H1 (cell line): Measurements from ENCODE around the gene IDI1. TPM values are rescaled to one million over a fixed set of nuclear protein-coding genes. Genes with fewer than 3 reads are reported as not detected.

ENCODE experiments used
- ASH2L ChIP-seq: fragments of 200-600, 300-600 bp; sonication (generic); IDR thresholded peaks from one replicate; pipeline ENCODE4 v1.7.1; 2017; ENCODE audit warnings: low read length
- ATF3 ChIP-seq: IDR thresholded peaks from 2 replicates; pipeline ENCODE4 v1.6.1; 2011; ENCODE audit warnings: low read depth, mild to moderate bottlenecking, low read length; ENCODE audit not compliant: insufficient read depth
- CBX5 ChIP-seq: fragments of 300-800, 300-1000 bp; sonication (generic); IDR thresholded peaks from 2 replicates; pipeline ENCODE4 v1.7.1; 2016; ENCODE audit warnings: antibody characterized with exemption, low read length, low read depth
- CHD1 ChIP-seq: IDR thresholded peaks from 2 replicates; pipeline ENCODE4 v1.6.1; 2012; ENCODE audit warnings: low read depth, low read length, improper control_type of control experiment
- CHD7 ChIP-seq: fragments of 300-600 bp; sonication (generic); IDR thresholded peaks from 2 replicates; pipeline ENCODE4 v1.7.1; 2012; ENCODE audit warnings: low read length, moderate library complexity, mild to moderate bottlenecking, inconsistent platforms; ENCODE audit not compliant: insufficient replicate concordance
- CREB1 ChIP-seq: IDR thresholded peaks from 2 replicates; pipeline ENCODE4 v1.6.1; 2012; ENCODE audit warnings: inconsistent platforms
- EZH2 ChIP-seq: fragments of 200-600 bp; sonication (generic); IDR thresholded peaks from 2 replicates; pipeline ENCODE4 v1.7.1; 2012; ENCODE audit warnings: low read depth, mild to moderate bottlenecking, moderate library complexity, low read length, inconsistent platforms; ENCODE audit not compliant: severe bottlenecking
- PHF8 ChIP-seq: fragments of 200-600 bp; sonication (generic); conservative IDR thresholded peaks from 2 replicates; pipeline ENCODE4 v1.7.1; 2012; ENCODE audit warnings: low read depth, mild to moderate bottlenecking, inconsistent platforms, low read length, moderate library complexity
- RAD21 ChIP-seq, 2 experiments: IDR thresholded peaks in 1 of 2; conservative IDR thresholded peaks in 1 of 2; 2 replicates each; pipeline ENCODE4 v1.6.1; 2011; ENCODE audit warnings: low read depth in 2 of 2, low read length in 2 of 2, improper control_type of control experiment in 1 of 2, inconsistent platforms in 1 of 2, mild to moderate bottlenecking in 1 of 2, moderate library complexity in 1 of 2
- SRF ChIP-seq: IDR thresholded peaks from 2 replicates; pipeline ENCODE4 v1.6.1; 2011; ENCODE audit warnings: mild to moderate bottlenecking, low read depth, low read length, moderate library complexity
- SUZ12 ChIP-seq: fragments of 200-600 bp; sonication (generic); IDR thresholded peaks from 2 replicates; pipeline ENCODE4 v1.6.1; 2012; ENCODE audit warnings: mild to moderate bottlenecking, inconsistent platforms, low read length, moderate library complexity, mixed read lengths
- polyA plus RNA-seq, 7 experiments: library from polyadenylated mRNA; depleted of rRNA in 3 of 7; stranded (reverse) in 5 of 7; unstranded in 2 of 7; fragments of >200 nt in 5 of 7; fragments of 200-250 nt in 2 of 7; gene quantifications; 1 replicate in 5 of 7; 2 replicates in 1 of 7; 4 replicates in 1 of 7; pipeline versions ENCODE4 v1.2.1 to v1.2.3, GENCODE V29; 2011 to 2013; ENCODE audit warnings: missing spikeins in 2 of 7, mixed read lengths in 2 of 7
- total RNA-seq: library from RNA; stranded (reverse); fragmentation: NEBNext Ultra II Directional; extraction: Animal tissue kit (Norgen Biotek cat#: 25700); gene quantifications from 2 replicates; pipeline ENCODE4 v1.2.1, GENCODE V29; 2021

The IDI1 gene
- total and polyA plus RNA-seq, 2 of the 8 experiments (the other 6 are each of a cell fraction or from before 2014, with no cell fraction given) = 35.3 to 56.6 TPM

- TF ChIP-seq CHD7 = no peak
- TF ChIP-seq RAD21 (IDR thresholded peaks at IDR 0.05 in 1 of 2, conservative IDR thresholded peaks at IDR 0.05 in 1 of 2; ENCODE audit: low read depth in 2 of 2, low read length in 2 of 2) = no peak
- TF ChIP-seq SUZ12 = no peak
- no peak for TF ChIP-seq CREB1
- TF ChIP-seq SRF = no peak
- TF ChIP-seq ASH2L = no peak
- TF ChIP-seq PHF8 = no peak
- no peak for TF ChIP-seq EZH2
- no peak for TF ChIP-seq CHD1
- TF ChIP-seq ATF3 = no peak
- TF ChIP-seq CBX5 = no peak
Observed at GRCh38 chr10:1041514-1041913, 7.4 kb downstream of the IDI1 start (continued).
